Lower leg skin (tissue), 3 donors: Measurements from ENCODE around the gene IL17RC.

Source experiments
- POLR2A ChIP-seq, 2 donors: fragments of 450-650 bp; IDR thresholded peaks; one replicate each; pipeline ENCODE4 v1.6.1; 2016 to 2017; ENCODE audit warnings: antibody characterized with exemption in 2 of 2, mild to moderate bottlenecking in 1 of 2, moderate library complexity in 1 of 2
- TF ChIP-seq, protein P1 (sequence below), 3 donors: fragments of 450-650 bp; IDR thresholded peaks; one replicate each; pipeline ENCODE4 v1.5.1; 2016; ENCODE audit warnings: antibody characterized with exemption in 3 of 3, mild to moderate bottlenecking in 3 of 3, moderate library complexity in 2 of 3

DNA sequence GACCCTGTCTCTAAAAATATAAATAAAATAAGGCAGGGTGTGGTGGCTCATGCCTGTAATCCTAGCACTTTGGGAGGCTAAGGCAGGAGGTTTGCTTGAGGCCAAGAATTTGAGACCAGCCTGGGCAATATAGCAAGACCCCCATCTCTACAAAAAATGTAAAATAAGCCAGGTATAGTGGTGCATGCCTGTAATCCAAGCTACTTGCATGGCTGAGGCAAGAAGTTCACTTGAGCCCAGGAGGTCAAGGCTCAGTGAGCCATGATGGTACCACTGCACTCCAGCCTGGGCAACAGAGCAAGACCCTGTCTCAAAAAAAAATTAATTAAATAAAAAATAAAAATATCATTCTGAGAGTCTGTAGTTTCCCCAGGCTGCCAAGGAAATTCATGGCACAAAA, 30.6 kb upstream of the IL17RC start:
- TF ChIP-seq, protein P1, sequence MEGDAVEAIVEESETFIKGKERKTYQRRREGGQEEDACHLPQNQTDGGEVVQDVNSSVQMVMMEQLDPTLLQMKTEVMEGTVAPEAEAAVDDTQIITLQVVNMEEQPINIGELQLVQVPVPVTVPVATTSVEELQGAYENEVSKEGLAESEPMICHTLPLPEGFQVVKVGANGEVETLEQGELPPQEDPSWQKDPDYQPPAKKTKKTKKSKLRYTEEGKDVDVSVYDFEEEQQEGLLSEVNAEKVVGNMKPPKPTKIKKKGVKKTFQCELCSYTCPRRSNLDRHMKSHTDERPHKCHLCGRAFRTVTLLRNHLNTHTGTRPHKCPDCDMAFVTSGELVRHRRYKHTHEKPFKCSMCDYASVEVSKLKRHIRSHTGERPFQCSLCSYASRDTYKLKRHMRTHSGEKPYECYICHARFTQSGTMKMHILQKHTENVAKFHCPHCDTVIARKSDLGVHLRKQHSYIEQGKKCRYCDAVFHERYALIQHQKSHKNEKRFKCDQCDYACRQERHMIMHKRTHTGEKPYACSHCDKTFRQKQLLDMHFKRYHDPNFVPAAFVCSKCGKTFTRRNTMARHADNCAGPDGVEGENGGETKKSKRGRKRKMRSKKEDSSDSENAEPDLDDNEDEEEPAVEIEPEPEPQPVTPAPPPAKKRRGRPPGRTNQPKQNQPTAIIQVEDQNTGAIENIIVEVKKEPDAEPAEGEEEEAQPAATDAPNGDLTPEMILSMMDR (IDR thresholded peaks at IDR 0.05): no peak
- TF ChIP-seq POLR2A (IDR thresholded peaks at IDR 0.05): no peak
